H9 (cell line): ENCODE measurements around the gene OR2B2. TPM values are rescaled to one million over a fixed set of nuclear protein-coding genes. Genes with fewer than 3 reads are reported as not detected.

Source experiments
- DNase-seq: peaks from one replicate; pipeline ENCODE4 v3.0.0-alpha.2; 2017
- H2AFZ ChIP-seq: one replicate; pipeline ENCODE4 v1.6.1; 2013; ENCODE audit warnings: mild to moderate bottlenecking, low read length, control low read depth, moderate library complexity
- H2AK5ac ChIP-seq: 2 replicates; pipeline ENCODE4 v1.6.1; 2013; ENCODE audit warnings: low read length, control low read depth, mixed read lengths; ENCODE audit not compliant: insufficient read length
- H2BK120ac ChIP-seq: one replicate; pipeline ENCODE4 v1.6.1; 2013; ENCODE audit warnings: low read depth, mild to moderate bottlenecking, low read length, control low read depth, inconsistent platforms; ENCODE audit not compliant: poor library complexity, severe bottlenecking
- H2BK12ac ChIP-seq: 2 replicates; pipeline ENCODE4 v1.6.1; 2013; ENCODE audit warnings: low read length, control low read depth, mixed read lengths, low read depth; ENCODE audit not compliant: insufficient read length
- H2BK15ac ChIP-seq: 2 replicates; pipeline ENCODE4 v1.6.1; 2013; ENCODE audit warnings: low read depth, low read length, control low read depth
- H2BK20ac ChIP-seq: one replicate; pipeline ENCODE4 v1.6.1; 2013; ENCODE audit warnings: low read depth, mild to moderate bottlenecking, low read length, control low read depth, inconsistent platforms; ENCODE audit not compliant: poor library complexity, severe bottlenecking
- H2BK5ac ChIP-seq: 2 replicates; pipeline ENCODE4 v1.6.1; 2013; ENCODE audit warnings: low read length, control low read depth, mixed read lengths; ENCODE audit not compliant: insufficient read length
- H3K14ac ChIP-seq: 2 replicates; pipeline ENCODE4 v1.6.1; 2013; ENCODE audit warnings: low read length, control low read depth; ENCODE audit not compliant: insufficient read depth
- H3K18ac ChIP-seq: 2 replicates; pipeline ENCODE4 v1.6.1; 2013; ENCODE audit warnings: low read depth, mild to moderate bottlenecking, mixed read lengths, low read length, control low read depth; ENCODE audit not compliant: insufficient read length
- H3K23ac ChIP-seq: 2 replicates; pipeline ENCODE4 v1.6.1; 2013; ENCODE audit warnings: low read length, control low read depth, mixed read lengths, low read depth; ENCODE audit not compliant: insufficient read length
- H3K23me2 ChIP-seq: 2 replicates; pipeline ENCODE4 v1.6.1; 2013; ENCODE audit warnings: low read depth, mild to moderate bottlenecking, mixed read lengths, low read length, control low read depth; ENCODE audit not compliant: insufficient read length, poor library complexity, severe bottlenecking
- H3K27ac ChIP-seq: 2 replicates; pipeline ENCODE4 v1.5.1; 2013; ENCODE audit warnings: low read length, control low read depth, mixed read lengths, low read depth; ENCODE audit not compliant: insufficient read length
- H3K27me3 ChIP-seq: 2 replicates; pipeline ENCODE4 v1.6.1; 2013; ENCODE audit warnings: low read length, control low read depth, inconsistent platforms; ENCODE audit not compliant: insufficient read depth
- H3K4ac ChIP-seq: 2 replicates; pipeline ENCODE4 v1.6.1; 2013; ENCODE audit warnings: low read depth, mild to moderate bottlenecking, control low read depth, inconsistent platforms, low read length, moderate library complexity
- H3K4me1 ChIP-seq: 2 replicates; pipeline ENCODE4 v1.6.1; 2013; ENCODE audit warnings: low read length, control low read depth, inconsistent platforms; ENCODE audit not compliant: insufficient read depth
- H3K4me2 ChIP-seq: 2 replicates; pipeline ENCODE4 v1.6.1; 2013; ENCODE audit warnings: low read length, control low read depth, mixed read lengths; ENCODE audit not compliant: insufficient read length, insufficient read depth
- H3K56ac ChIP-seq: 2 replicates; pipeline ENCODE4 v1.6.1; 2013; ENCODE audit warnings: low read depth, mild to moderate bottlenecking, mixed read lengths, low read length, control low read depth; ENCODE audit not compliant: insufficient read length
- H3K79me1 ChIP-seq: 2 replicates; pipeline ENCODE4 v1.6.1; 2013; ENCODE audit warnings: low read depth, mild to moderate bottlenecking, moderate library complexity, low read length, control low read depth, inconsistent platforms; ENCODE audit not compliant: insufficient read depth, poor library complexity, severe bottlenecking
- H3K79me2 ChIP-seq: 2 replicates; pipeline ENCODE4 v1.6.1; 2013; ENCODE audit warnings: low read length, control low read depth, inconsistent platforms; ENCODE audit not compliant: insufficient read depth
- H3K9ac ChIP-seq: 2 replicates; pipeline ENCODE4 v1.6.1; 2013; ENCODE audit warnings: low read length, control low read depth, mixed read lengths; ENCODE audit not compliant: insufficient read length; ENCODE audit errors: extremely low read depth
- H3K9me3 ChIP-seq: one replicate; pipeline ENCODE4 v1.6.1; 2013; ENCODE audit warnings: low read depth, low read length, inconsistent platforms; ENCODE audit not compliant: control insufficient read depth
- H3T11ph ChIP-seq: one replicate; pipeline ENCODE4 v1.6.1; 2013; ENCODE audit warnings: mild to moderate bottlenecking, low read length, control low read depth, inconsistent platforms
- H4K20me1 ChIP-seq: one replicate; pipeline ENCODE4 v1.6.1; 2013; ENCODE audit not compliant: control insufficient read depth, insufficient read length, insufficient read depth
- H4K5ac ChIP-seq: 2 replicates; pipeline ENCODE4 v1.6.1; 2013; ENCODE audit warnings: low read depth, mild to moderate bottlenecking, mixed read lengths, low read length, control low read depth; ENCODE audit not compliant: insufficient read length
- H4K8ac ChIP-seq: replicated peaks from 2 replicates; pipeline ENCODE4 v1.6.1; 2013; ENCODE audit warnings: low read length, control low read depth, mixed read lengths, low read depth; ENCODE audit not compliant: insufficient read length
- H4K91ac ChIP-seq: 2 replicates; pipeline ENCODE4 v1.6.1; 2013; ENCODE audit warnings: low read depth, mild to moderate bottlenecking, moderate library complexity, mixed read lengths, low read length, control low read depth; ENCODE audit not compliant: insufficient read length
- H3K27ac Mint-ChIP-seq, 3 experiments: 2 replicates in 2 of 3; 3 replicates in 1 of 3; pipeline ENCODE4 v1.8.0; 2020 to 2021; ENCODE audit warnings: mixed read lengths in 3 of 3, mild to moderate bottlenecking in 1 of 3, moderate library complexity in 1 of 3
- H3K27me3 Mint-ChIP-seq: 2 replicates; pipeline ENCODE4 v1.8.0; 2021; ENCODE audit warnings: low read depth, mild to moderate bottlenecking, moderate library complexity, mixed read lengths
- H3K36me3 Mint-ChIP-seq, 3 experiments: 2 replicates in 2 of 3; 3 replicates in 1 of 3; pipeline ENCODE4 v1.8.0; 2020 to 2021; ENCODE audit warnings: low read depth in 3 of 3, mixed read lengths in 3 of 3; ENCODE audit not compliant: insufficient read depth in 1 of 3
- H3K4me1 Mint-ChIP-seq, 2 experiments: 2 replicates each; pipeline ENCODE4 v1.8.0; 2020; ENCODE audit warnings: mixed read lengths in 2 of 2
- H3K4me3 Mint-ChIP-seq, 2 experiments: 2 replicates in 1 of 2; 3 replicates in 1 of 2; pipeline ENCODE4 v1.8.0; 2020 to 2021; ENCODE audit warnings: mild to moderate bottlenecking in 2 of 2, mixed read lengths in 2 of 2, moderate library complexity in 1 of 2
- H3K9me3 Mint-ChIP-seq, 2 experiments: 2 replicates in 1 of 2; 3 replicates in 1 of 2; pipeline ENCODE4 v1.8.0; 2020; ENCODE audit warnings: mild to moderate bottlenecking in 2 of 2, mixed read lengths in 2 of 2, moderate library complexity in 1 of 2
- total RNA-seq: library from RNA; stranded (reverse); gene quantifications from 2 replicates; pipeline ENCODE4 v1.2.1, GENCODE V29; 2021
- TF ChIP-seq, protein P1 (sequence below): fragments of 200-600 bp; sonication (generic); conservative IDR thresholded peaks from 3 replicates; pipeline ENCODE4 v1.8.0; 2021; ENCODE audit warnings: antibody characterized with exemption, mild to moderate bottlenecking

The OR2B2 gene
- total RNA-seq, 1 experiment from 2014 or later, result not detected

DNA sequence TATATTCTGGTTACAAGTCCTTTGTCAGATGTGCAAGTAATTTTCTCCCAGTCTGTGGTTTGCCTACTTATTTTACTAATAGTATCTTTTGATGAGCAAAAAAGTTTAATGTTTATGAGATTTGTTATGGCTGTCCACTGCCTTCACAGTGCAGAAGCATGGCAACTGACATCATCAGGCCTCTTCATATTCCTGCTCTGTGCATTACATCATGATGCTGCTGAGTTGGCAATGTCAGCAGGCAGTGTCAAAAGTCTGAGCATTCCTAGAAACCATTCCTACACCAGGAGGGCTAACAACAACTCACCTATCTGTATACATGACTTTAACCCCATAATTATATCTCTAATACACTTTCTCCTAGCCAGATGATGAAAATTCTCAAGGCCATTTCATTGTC is 10.8 kb upstream of the OR2B2 start:
- Histone ChIP-seq H3K79me2 (no peaks in the 10 kb centered on the region), H2BK12ac (no peak overlapping the region), H3K9ac (no peak overlapping the region), H2BK20ac (no peak overlapping the region), H3K23ac (no peak overlapping the region), H3K27ac (no peak overlapping the region), H2BK5ac (no peak overlapping the region), H4K91ac (no peak overlapping the region), H4K5ac (no peak overlapping the region), H2BK120ac (no peak overlapping the region), H3K4ac (no peak overlapping the region), H3K27me3 (no peaks in the 10 kb centered on the region), H2BK15ac (no peak overlapping the region), H3K23me2 (no peaks in the 10 kb centered on the region), H3K4me2 (no peak overlapping the region), H3K79me1 (no peaks in the 10 kb centered on the region), H2AFZ (no peak overlapping the region), H4K8ac (no peak overlapping the region), H4K20me1 (no peaks in the 10 kb centered on the region), H3K56ac (no peak overlapping the region), H3K4me1 (no peaks in the 10 kb centered on the region), H3T11ph (no peak overlapping the region), H3K14ac (no peak overlapping the region), H2AK5ac (no peak overlapping the region), H3K18ac (no peak overlapping the region), H3K9me3 (no peaks in the 10 kb centered on the region)
- Mint-ChIP-seq H3K4me1 (no peaks in the 10 kb centered on the region), H3K27me3 (no peaks in the 10 kb centered on the region; the same call in 1 of the 2 replicates), H3K4me3 (no peak overlapping the region), H3K27ac (no peak overlapping the region), H3K36me3 (no peaks in the 10 kb centered on the region; a peak in 1 of 7 replicates), H3K9me3 (peaks cover 0 to 1% of the 10 kb centered on the region in 2 experiments; a peak in 1 of 5 replicates)
- DNase-seq, result no peak
- TF ChIP-seq, protein P1, sequence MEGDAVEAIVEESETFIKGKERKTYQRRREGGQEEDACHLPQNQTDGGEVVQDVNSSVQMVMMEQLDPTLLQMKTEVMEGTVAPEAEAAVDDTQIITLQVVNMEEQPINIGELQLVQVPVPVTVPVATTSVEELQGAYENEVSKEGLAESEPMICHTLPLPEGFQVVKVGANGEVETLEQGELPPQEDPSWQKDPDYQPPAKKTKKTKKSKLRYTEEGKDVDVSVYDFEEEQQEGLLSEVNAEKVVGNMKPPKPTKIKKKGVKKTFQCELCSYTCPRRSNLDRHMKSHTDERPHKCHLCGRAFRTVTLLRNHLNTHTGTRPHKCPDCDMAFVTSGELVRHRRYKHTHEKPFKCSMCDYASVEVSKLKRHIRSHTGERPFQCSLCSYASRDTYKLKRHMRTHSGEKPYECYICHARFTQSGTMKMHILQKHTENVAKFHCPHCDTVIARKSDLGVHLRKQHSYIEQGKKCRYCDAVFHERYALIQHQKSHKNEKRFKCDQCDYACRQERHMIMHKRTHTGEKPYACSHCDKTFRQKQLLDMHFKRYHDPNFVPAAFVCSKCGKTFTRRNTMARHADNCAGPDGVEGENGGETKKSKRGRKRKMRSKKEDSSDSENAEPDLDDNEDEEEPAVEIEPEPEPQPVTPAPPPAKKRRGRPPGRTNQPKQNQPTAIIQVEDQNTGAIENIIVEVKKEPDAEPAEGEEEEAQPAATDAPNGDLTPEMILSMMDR, result no peak
